ENCODE results near the gene FBXW4.

The FBXW4 gene

GRCh38 chr10:101694674-101695403, at the start of gene FBXW4:
FBXW4 (minus strand) TSS chr10:101695170; CDS start chr10:101695105, 65 bp downstream.
- DNase-seq (ENCODE audit: low read depth in 1 of 2, low spot score in 1 of 2) = peak; percentile 40 to 59

- no peak for DNase-seq (ENCODE audit: low read depth in 1 of 2, low spot score in 1 of 2)
Observed at GRCh38 chr10:101744267-101744666, 49.3 kb upstream of the FBXW4 start.

GRCh38 chr10:101741938-101742337, 47.0 kb upstream of the FBXW4 start:
- DNase-seq (ENCODE audit: low read depth in 1 of 2, low spot score in 1 of 2) = no peak

GRCh38 chr10:101736666-101737065, 41.7 kb upstream of the FBXW4 start:
- DNase-seq (ENCODE audit: low read depth in 1 of 2, low spot score in 1 of 2) = no peak

GRCh38 chr10:101732096-101732495, 37.1 kb upstream of the FBXW4 start:
- DNase-seq (ENCODE audit: low read depth in 1 of 2, low spot score in 1 of 2) = no peak

- DNase-seq (ENCODE audit: low read depth in 1 of 2, low spot score in 1 of 2) = no peak
Observed at GRCh38 chr10:101726115-101726387, 31.1 kb upstream of the FBXW4 start.

- DNase-seq (ENCODE audit: low read depth in 1 of 2, low spot score in 1 of 2) = no peak
Observed at GRCh38 chr10:101725296-101726114, 30.5 kb upstream of the FBXW4 start.

- DNase-seq (ENCODE audit: low read depth in 1 of 2, low spot score in 1 of 2) = no peak
Observed at GRCh38 chr10:101724446-101724845, 29.5 kb upstream of the FBXW4 start.

GRCh38 chr10:101723176-101723575, 28.2 kb upstream of the FBXW4 start:
- no peak for DNase-seq (ENCODE audit: low read depth in 1 of 2, low spot score in 1 of 2)

GRCh38 chr10:101721806-101722205, 26.8 kb upstream of the FBXW4 start:
- DNase-seq (ENCODE audit: low read depth in 1 of 2, low spot score in 1 of 2) = no peak

GRCh38 chr10:101720606-101721230, 25.7 kb upstream of the FBXW4 start:
- DNase-seq (ENCODE audit: low read depth in 1 of 2, low spot score in 1 of 2) = no peak

GRCh38 chr10:101718690-101719275, 23.8 kb upstream of the FBXW4 start:
- DNase-seq (ENCODE audit: low read depth in 1 of 2, low spot score in 1 of 2) = no peak

GRCh38 chr10:101716891-101717659, 22.1 kb upstream of the FBXW4 start:
- DNase-seq (ENCODE audit: low read depth in 1 of 2, low spot score in 1 of 2) = no peak

- no peak for DNase-seq (ENCODE audit: low read depth in 1 of 2, low spot score in 1 of 2)
Observed at GRCh38 chr10:101712997-101713396, 18.0 kb upstream of the FBXW4 start.

- no peak for DNase-seq (ENCODE audit: low read depth in 1 of 2, low spot score in 1 of 2)
Observed at GRCh38 chr10:101710793-101711192, 15.8 kb upstream of the FBXW4 start.

GRCh38 chr10:101710059-101710695, 15.2 kb upstream of the FBXW4 start:
- no peak for DNase-seq (ENCODE audit: low read depth in 1 of 2, low spot score in 1 of 2)

- no peak for DNase-seq (ENCODE audit: low read depth in 1 of 2, low spot score in 1 of 2)
Observed at GRCh38 chr10:101709359-101710058, 14.5 kb upstream of the FBXW4 start.

- no peak for DNase-seq (ENCODE audit: low read depth in 1 of 2, low spot score in 1 of 2)
Observed at GRCh38 chr10:101708870-101709269, 13.9 kb upstream of the FBXW4 start.

- DNase-seq (ENCODE audit: low read depth in 1 of 2, low spot score in 1 of 2) = no peak
Observed at GRCh38 chr10:101708073-101708472, 13.1 kb upstream of the FBXW4 start.

- no peak for DNase-seq (ENCODE audit: low read depth in 1 of 2, low spot score in 1 of 2)
Observed at GRCh38 chr10:101704331-101704730, 9.4 kb upstream of the FBXW4 start.

Data from activated T-helper 1 cell treated with anti-CD3 and anti-CD28 coated beads, Interleukin-2, amount 50 U/mL, for 16 hours (primary cell).